Measurements from ENCODE around the gene CRABP1.

The CRABP1 gene

DNA sequence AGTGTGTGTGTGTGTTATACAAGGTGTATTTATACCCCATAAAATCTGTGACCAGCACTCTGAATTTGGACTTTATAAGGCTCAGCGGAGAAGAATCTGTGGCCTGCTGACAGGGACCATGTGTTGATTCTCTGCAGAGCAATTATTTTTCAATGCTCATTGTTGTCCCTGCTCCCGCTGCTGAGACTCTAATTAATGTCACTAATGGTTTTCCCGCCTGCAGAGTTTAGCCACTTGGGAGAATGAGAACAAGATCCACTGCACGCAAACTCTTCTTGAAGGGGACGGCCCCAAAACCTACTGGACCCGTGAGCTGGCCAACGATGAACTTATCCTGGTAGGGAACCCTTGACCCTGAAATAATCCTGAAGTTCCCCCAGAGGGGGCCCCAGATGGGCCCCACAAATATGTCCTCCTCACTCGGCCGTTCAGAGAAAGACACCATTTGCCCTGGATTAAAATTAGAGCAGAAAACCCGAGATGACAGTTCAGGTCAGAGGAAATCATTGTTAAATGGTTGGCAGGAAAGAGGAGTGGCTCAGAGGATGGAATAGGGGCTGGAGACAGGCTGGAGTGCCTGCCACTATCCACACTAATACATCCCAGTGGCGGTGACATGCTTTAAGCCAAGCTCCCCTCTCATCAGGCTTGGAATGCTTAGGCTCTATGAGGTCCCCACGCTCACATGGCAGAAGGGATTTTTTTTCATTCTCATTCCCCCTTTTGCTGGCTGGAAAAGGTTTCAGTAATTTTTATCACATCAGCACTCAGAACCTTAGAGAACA lies 3.3 kb downstream of the CRABP1 start:
- no peak for DNase-seq
- TF ChIP-seq CTCF (IDR thresholded peaks at IDR 0.05; ENCODE audit: low read depth, low read length, missing control alignments): no peak
- Histone ChIP-seq H3K27me3 (replicated peaks) (peaks cover 77% of the 10 kb centered on the region), H3K36me3 (replicated peaks) (no peaks in the 10 kb centered on the region), H3K27ac (no peak overlapping the region), H3K4me3 (ENCODE audit: low read depth, low read length) (no peak overlapping the region)
- in situ Hi-C loops (cut with HindIII; ENCODE audit: low pct_ligation_motif_present, low sequenced_read_pairs): no loop called here

DNA sequence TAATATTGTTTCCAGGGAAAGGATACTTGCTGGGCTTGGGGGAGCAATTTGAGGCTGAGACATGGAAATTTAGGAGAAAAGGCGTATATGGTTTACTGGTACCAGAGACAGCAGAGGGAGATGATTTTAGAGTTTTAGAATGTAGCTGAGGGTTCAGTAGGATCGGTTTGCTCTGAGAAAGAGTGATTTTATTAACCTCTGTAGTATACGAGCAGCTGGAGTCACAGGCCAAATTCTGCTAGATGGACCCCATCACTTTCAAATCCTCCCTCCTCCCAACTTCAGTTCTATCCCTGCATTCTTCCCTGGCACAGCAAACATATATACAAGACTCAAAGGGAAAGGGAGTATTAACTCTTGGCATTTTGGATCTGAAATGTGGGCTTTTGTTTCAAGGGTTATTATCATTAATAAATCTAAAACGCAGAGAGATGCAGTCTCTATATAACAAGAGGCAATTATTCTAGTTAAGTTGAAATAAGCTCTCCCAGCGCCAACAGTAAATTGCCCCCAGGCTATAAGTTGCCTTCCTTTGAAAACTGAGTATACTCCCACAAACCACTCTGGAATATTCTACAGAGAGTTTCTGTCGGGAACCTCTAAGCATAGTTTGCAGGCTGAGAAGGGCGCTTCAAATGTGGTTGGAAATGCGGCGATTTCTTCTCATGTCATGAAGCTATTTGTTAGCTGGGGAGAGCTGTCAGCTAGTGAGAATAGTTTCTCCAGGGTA lies 5.4 kb downstream of the CRABP1 start:
- DNase-seq: no peak
- no peak for TF ChIP-seq CTCF (IDR thresholded peaks at IDR 0.05; ENCODE audit: low read depth, low read length, missing control alignments)
- Histone ChIP-seq H3K36me3 (replicated peaks) (no peaks in the 10 kb centered on the region), H3K27me3 (replicated peaks) (peaks cover 59% of the 10 kb centered on the region), H3K4me3 (ENCODE audit: low read depth, low read length) (no peak overlapping the region), H3K27ac (no peak overlapping the region)
- in situ Hi-C loops (cut with HindIII; ENCODE audit: low pct_ligation_motif_present, low sequenced_read_pairs): no loop called here

DNA sequence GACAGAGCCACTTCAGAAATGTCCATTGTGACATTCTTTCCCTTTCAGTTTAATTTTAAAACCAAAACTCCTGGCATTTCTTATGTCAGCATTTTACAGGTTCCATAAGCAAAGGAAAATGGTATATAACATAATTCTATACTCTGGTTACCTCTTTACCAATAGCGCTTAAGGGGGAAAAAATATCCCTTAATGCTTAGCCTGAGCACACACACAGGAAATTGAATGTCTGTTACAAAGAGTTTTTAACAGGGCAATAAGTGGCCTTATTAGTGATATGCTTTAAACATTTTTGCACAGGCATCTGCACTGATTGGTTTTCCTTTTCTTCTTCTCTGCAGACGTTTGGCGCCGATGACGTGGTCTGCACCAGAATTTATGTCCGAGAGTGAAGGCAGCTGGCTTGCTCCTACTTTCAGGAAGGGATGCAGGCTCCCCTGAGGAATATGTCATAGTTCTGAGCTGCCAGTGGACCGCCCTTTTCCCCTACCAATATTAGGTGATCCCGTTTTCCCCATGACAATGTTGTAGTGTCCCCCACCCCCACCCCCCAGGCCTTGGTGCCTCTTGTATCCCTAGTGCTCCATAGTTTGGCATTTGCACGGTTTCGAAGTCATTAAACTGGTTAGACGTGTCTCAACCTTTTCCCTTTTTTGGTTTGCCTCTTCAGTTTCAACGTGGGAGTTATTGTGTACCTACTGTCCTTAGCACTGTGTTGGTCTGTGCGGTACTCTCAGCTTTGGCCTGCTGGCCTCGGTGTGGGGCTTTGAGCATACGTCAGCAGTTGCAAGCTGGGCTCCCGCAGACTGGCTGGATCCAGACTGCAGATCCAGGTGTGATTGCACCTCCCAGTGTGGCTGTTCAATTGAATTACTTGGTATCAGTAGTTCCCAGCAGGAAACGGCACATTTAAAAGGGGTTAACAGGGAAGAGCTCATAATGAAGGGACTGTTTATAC lies 7.7 kb downstream of the CRABP1 start:
- no peak overlapping the region for H3K27ac ChIP-seq
- TF ChIP-seq CTCF (IDR thresholded peaks at IDR 0.05; ENCODE audit: low read depth, low read length, missing control alignments): no peak
- no peak for DNase-seq
- peaks cover 36% of the 10 kb centered on the region for H3K27me3 ChIP-seq (replicated peaks)
- H3K36me3 ChIP-seq (replicated peaks): no peaks in the 10 kb centered on the region
- no peak overlapping the region for H3K4me3 ChIP-seq (ENCODE audit: low read depth, low read length)
- in situ Hi-C loops (cut with HindIII; ENCODE audit: low pct_ligation_motif_present, low sequenced_read_pairs): no loop called here

DNA sequence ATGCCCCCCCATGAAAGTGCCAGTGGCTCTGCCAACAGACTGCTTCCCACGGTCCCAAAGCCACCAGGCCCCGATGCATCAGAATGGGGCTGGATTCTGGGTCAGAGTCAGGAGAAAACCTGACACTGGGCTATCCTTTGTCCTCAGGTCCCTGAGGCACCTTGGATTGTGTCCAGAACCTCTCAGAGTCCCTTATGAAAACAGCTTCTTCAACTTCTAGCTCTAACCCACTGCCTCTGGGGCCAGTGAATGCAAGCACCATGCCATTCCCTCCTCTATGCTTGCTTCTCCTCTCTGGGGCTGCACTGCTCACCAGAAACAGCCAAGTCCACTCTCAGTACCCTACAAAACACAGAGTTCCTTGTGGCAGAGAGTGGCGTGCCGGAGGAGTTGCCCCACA lies 9.9 kb downstream of the CRABP1 start:
- TF ChIP-seq CTCF (IDR thresholded peaks at IDR 0.05; ENCODE audit: low read depth, low read length, missing control alignments): no peak
- in situ Hi-C loops (cut with HindIII; ENCODE audit: low pct_ligation_motif_present, low sequenced_read_pairs): no loop called here
- H3K4me3 ChIP-seq (ENCODE audit: low read depth, low read length): no peak overlapping the region
- no peak overlapping the region for H3K27ac ChIP-seq
- peaks cover 20% of the 10 kb centered on the region for H3K27me3 ChIP-seq (replicated peaks)
- no peak for DNase-seq
- no peaks in the 10 kb centered on the region for H3K36me3 ChIP-seq (replicated peaks)

DNA sequence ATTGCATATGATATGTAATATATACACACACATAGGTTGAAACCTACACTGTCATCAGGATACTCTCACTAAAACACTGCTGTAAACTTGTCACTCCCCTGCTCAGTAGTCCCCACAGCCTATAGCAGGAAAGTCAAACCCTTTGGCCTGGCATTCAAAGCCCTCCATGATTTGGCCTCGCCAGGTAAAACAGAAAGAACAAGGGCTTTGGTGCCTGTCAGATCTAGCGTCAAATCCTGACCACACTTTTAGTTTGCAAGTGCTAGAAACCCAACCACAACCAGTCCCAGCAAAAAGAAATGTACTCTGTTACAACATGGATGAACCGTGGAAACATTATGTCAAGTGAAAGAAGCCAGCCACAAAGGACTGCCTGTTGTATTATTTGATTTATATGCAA lies 11.4 kb downstream of the CRABP1 start:
- H3K36me3 ChIP-seq (replicated peaks): no peaks in the 10 kb centered on the region
- no peak overlapping the region for H3K27ac ChIP-seq
- no peak overlapping the region for H3K4me3 ChIP-seq (ENCODE audit: low read depth, low read length)
- in situ Hi-C loops (cut with HindIII; ENCODE audit: low pct_ligation_motif_present, low sequenced_read_pairs): no loop called here
- no peak for TF ChIP-seq CTCF (IDR thresholded peaks at IDR 0.05; ENCODE audit: low read depth, low read length, missing control alignments)
- peaks cover 7% of the 10 kb centered on the region for H3K27me3 ChIP-seq (replicated peaks)
- DNase-seq: no peak
